Ovary (tissue), 3 donors: ENCODE results near the gene PDSS2.

Experiments used
- CTCF ChIP-seq, 3 donors: fragments of 450-650 bp in 2 of 3; fragments of 200-600 bp in 1 of 3; IDR thresholded peaks; one replicate each; pipeline versions ENCODE4 v1.5.1 to v1.8.0; 2016 to 2022; ENCODE audit warnings: antibody characterized with exemption in 3 of 3, mild to moderate bottlenecking in 1 of 3
- EP300 ChIP-seq: sonication (generic); formaldehyde crosslinking; IDR thresholded peaks from one replicate; pipeline ENCODE4 v1.6.1; 2017; ENCODE audit warnings: antibody characterized with exemption
- POLR2A ChIP-seq: fragments of 450-650 bp; IDR thresholded peaks from one replicate; pipeline ENCODE4 v1.6.1; 2017; ENCODE audit warnings: antibody characterized with exemption, mild to moderate bottlenecking, moderate library complexity
- donor health status: DM: no; HTN: no; CAD: no.

- TF ChIP-seq CTCF (IDR thresholded peaks at IDR 0.05): no peak
- no peak for TF ChIP-seq EP300
- no peak for TF ChIP-seq POLR2A
Observed at GRCh38 chr6:107140581-107140980, 318.8 kb downstream of the PDSS2 start.
